ENCODE measurements around the gene ADK.

- no peak for TF ChIP-seq CTCF (conservative IDR thresholded peaks at IDR 0.05 in 1 of 2, IDR thresholded peaks at IDR 0.05 in 1 of 2; ENCODE audit: low read depth in 1 of 2, low read length in 2 of 2)
- no peak for TF ChIP-seq EZH2 (IDR thresholded peaks at IDR 0.05; ENCODE audit: low read length, missing control alignments)
These were observed 48.3 kb downstream of the ADK start for GRCh38 chr10:74199315-74199714.

All from fibroblast of lung (primary cell).